Tibial nerve (tissue), 4 donors: ENCODE data around the gene OBSCN. TPM values are rescaled to one million over a fixed set of nuclear protein-coding genes. Genes with fewer than 3 reads are reported as not detected.
A peak's percentile ranks its signal among the peaks of the same experiment; 100 is the strongest.

Experiments
- DNase-seq, 2 donors: peaks; one replicate each; pipeline ENCODE4 v3.0.0-alpha.2; 2019; ENCODE audit warnings: low spot score in 2 of 2
- H3K27ac ChIP-seq, 4 donors: fragments of 200-600 bp; sonication (generic) in 3 of 4; one replicate each; pipeline ENCODE4 v1.5.1; 2017 to 2019; ENCODE audit warnings: mild to moderate bottlenecking in 1 of 4
- H3K27me3 ChIP-seq, 2 donors: fragments of 200-600 bp; sonication (generic) in 1 of 2; one replicate each; pipeline versions ENCODE4 v1.5.1 to v1.6.0; 2017 to 2019
- H3K36me3 ChIP-seq, 3 donors: fragments of 200-600 bp; sonication (generic); one replicate each; pipeline ENCODE4 v1.5.1; 2018 to 2019
- H3K4me1 ChIP-seq, 4 donors: fragments of 200-600 bp; sonication (generic) in 3 of 4; one replicate each; pipeline ENCODE4 v1.5.1; 2017 to 2019
- H3K4me3 ChIP-seq, 4 donors: fragments of 200-600 bp; sonication (generic) in 3 of 4; one replicate each; pipeline ENCODE4 v1.5.1; 2017 to 2019; ENCODE audit warnings: mild to moderate bottlenecking in 1 of 4, moderate library complexity in 1 of 4
- H3K9me3 ChIP-seq, 4 donors: fragments of 200-600 bp; sonication (generic) in 3 of 4; one replicate each; pipeline ENCODE4 v1.5.1; 2017 to 2019
- EP300 ChIP-seq, 2 donors: sonication (generic); formaldehyde crosslinking; IDR thresholded peaks; one replicate each; pipeline ENCODE4 v1.6.1; 2017; ENCODE audit warnings: antibody characterized with exemption in 2 of 2, mild to moderate bottlenecking in 1 of 2
- POLR2A ChIP-seq, 2 donors: fragments of 450-650 bp; IDR thresholded peaks; one replicate each; pipeline ENCODE4 v1.6.1; 2017; ENCODE audit warnings: antibody characterized with exemption in 2 of 2, mild to moderate bottlenecking in 2 of 2, moderate library complexity in 2 of 2
- WGBS, 2 donors: methylation state at CpG; one replicate each; pipeline ENCODE4 v1.1.5; 2018; 5-methylcytosine and 5-hydroxymethylcytosine counted together
- total RNA-seq, 4 donors: library from RNA; depleted of rRNA; stranded (reverse); fragments of >200 nt; gene quantifications; one replicate each; pipeline ENCODE4 v1.1.0, GENCODE V29; 2016
- TF ChIP-seq, protein P1 (sequence below), 5 experiments: fragments of 200-600 bp in 3 of 5; fragments of 450-650 bp in 2 of 5; sonication (generic) in 3 of 5; IDR thresholded peaks; one replicate each; pipeline ENCODE4 v1.5.1; 2016 to 2019; ENCODE audit warnings: antibody characterized with exemption in 5 of 5, mild to moderate bottlenecking in 3 of 5, moderate library complexity in 2 of 5

Gene OBSCN
- total RNA-seq, 4 donors from 2014 or later: 8.5 to 22.6 (median 19.0) TPM

- no peak overlapping the region for H3K4me3 ChIP-seq
- peaks cover 0 to 42% (median 0%) of the 10 kb centered on the region in 3 donors for H3K36me3 ChIP-seq
- H3K27ac ChIP-seq: no peak overlapping the region
- no peak for TF ChIP-seq POLR2A (IDR thresholded peaks at IDR 0.05)
- 79 to 93% methylated on average over 7 of the region's 7 CpGs for WGBS, 2 donors
- DNase-seq: no peak
- peaks cover 0 to 20% (median 2%) of the 10 kb centered on the region in 4 donors for H3K4me1 ChIP-seq
- no peaks in the 10 kb centered on the region for H3K9me3 ChIP-seq
- no peaks in the 10 kb centered on the region for H3K27me3 ChIP-seq
These were observed 64.5 kb downstream of the OBSCN start for GRCh38 chr1:228272331-228272791.

DNA sequence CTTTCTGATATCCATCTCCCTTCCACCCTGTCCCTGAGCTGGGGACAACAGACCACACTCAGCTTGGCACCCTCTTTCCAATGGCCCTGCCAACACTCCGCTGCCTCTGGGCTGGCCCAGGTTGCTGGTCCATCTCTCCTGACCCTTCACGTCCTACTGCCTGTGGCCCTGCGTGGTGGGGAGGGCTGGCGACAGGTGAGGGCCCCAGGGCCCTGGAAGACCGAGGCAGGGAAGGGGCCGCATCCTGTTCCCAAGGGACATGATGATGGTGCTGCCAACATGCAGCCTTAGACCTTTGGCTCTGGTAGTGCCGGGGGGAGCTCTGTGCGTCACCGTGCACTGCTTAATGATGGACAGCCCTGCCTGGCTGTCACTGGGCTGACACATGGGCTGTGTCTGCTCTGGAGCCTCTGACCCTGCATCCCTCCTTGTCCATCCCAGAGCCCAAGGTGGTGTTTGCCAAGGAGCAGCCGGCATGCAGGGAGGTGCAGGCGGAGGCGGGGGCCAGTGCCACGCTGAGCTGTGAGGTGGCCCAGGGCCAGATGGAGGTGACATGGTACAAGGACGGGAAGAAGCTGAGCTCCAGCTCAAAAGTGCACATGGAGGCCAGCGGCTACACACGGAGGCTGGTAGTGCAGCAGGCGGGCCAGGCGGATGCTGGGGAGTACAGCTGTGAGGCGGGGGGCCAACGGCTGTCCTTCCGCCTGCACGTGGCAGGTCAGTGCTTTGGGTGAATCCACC, 65.2 kb downstream of the OBSCN start:
- 94% methylated on average over 16 to 22 of the region's 22 CpGs for WGBS, 2 donors
- Histone ChIP-seq H3K9me3 (no peaks in the 10 kb centered on the region), H3K36me3 (peaks cover 0 to 38% (median 0%) of the 10 kb centered on the region in 3 donors), H3K27me3 (no peaks in the 10 kb centered on the region), H3K4me3 (no peak overlapping the region), H3K4me1 (peaks cover 0 to 20% (median 2%) of the 10 kb centered on the region in 4 donors), H3K27ac (no peak overlapping the region)
- TF ChIP-seq POLR2A (IDR thresholded peaks at IDR 0.05) (no peak), EP300 (IDR thresholded peaks at IDR 0.05) (no peak)
- TF ChIP-seq, protein P1, sequence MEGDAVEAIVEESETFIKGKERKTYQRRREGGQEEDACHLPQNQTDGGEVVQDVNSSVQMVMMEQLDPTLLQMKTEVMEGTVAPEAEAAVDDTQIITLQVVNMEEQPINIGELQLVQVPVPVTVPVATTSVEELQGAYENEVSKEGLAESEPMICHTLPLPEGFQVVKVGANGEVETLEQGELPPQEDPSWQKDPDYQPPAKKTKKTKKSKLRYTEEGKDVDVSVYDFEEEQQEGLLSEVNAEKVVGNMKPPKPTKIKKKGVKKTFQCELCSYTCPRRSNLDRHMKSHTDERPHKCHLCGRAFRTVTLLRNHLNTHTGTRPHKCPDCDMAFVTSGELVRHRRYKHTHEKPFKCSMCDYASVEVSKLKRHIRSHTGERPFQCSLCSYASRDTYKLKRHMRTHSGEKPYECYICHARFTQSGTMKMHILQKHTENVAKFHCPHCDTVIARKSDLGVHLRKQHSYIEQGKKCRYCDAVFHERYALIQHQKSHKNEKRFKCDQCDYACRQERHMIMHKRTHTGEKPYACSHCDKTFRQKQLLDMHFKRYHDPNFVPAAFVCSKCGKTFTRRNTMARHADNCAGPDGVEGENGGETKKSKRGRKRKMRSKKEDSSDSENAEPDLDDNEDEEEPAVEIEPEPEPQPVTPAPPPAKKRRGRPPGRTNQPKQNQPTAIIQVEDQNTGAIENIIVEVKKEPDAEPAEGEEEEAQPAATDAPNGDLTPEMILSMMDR (IDR thresholded peaks at IDR 0.05): no peak
- no peak for DNase-seq

- Histone ChIP-seq H3K4me3 (no peak overlapping the region), H3K36me3 (peaks cover 0 to 35% (median 0%) of the 10 kb centered on the region in 3 donors), H3K27me3 (no peaks in the 10 kb centered on the region), H3K27ac (no peak overlapping the region), H3K4me1 (peaks cover 0 to 20% (median 2%) of the 10 kb centered on the region in 4 donors), H3K9me3 (no peaks in the 10 kb centered on the region)
- DNase-seq: no peak
- 96% methylated on average over 31 to 36 of the region's 39 CpGs for WGBS, 2 donors
- TF ChIP-seq EP300 (IDR thresholded peaks at IDR 0.05): no peak
- TF ChIP-seq, protein P1 (IDR thresholded peaks at IDR 0.05): no peak
- no peak for TF ChIP-seq POLR2A (IDR thresholded peaks at IDR 0.05)
These were observed 66.0 kb downstream of the OBSCN start for GRCh38 chr1:228273720-228274451.

DNA sequence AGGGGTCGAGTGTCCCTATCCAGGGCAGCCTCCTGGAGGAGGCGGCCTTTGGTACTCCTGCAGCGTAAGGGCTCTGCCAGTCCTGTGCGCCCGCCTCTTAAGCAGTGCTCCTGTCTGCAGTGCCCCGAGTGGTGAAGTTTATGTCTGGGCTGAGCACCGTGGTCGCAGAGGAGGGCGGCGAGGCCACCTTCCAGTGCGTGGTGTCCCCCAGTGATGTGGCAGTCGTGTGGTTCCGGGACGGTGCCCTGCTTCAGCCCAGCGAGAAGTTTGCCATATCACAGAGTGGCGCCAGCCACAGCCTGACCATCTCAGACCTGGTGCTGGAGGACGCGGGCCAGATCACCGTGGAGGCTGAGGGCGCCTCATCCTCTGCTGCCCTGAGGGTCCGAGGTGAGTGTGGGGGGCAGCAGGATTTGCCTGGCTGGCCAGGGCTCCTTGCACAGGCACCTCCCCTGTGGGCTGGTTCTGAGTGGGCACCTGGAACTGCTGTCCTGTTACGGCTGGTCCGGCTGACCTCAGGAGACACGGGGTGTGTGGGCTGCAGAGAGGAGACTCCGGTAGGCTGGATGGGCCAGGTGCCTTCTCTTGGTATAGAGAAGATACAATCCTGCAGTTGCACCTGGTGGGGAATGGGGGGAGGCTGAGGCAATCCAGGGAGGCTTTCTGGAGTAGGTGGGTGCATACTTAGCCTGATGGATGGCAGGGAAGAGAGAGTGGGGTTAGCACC, 66.8 kb downstream of the OBSCN start:
- WGBS, 2 donors: 94 to 95% methylated on average over 25 of the region's 25 CpGs
- no peak for TF ChIP-seq POLR2A (IDR thresholded peaks at IDR 0.05)
- TF ChIP-seq, protein P1 (IDR thresholded peaks at IDR 0.05): no peak
- TF ChIP-seq EP300 (IDR thresholded peaks at IDR 0.05): no peak
- Histone ChIP-seq H3K27me3 (no peaks in the 10 kb centered on the region), H3K4me3 (peak overlapping the region in 1 of 4 donors; percentile 62), H3K9me3 (no peaks in the 10 kb centered on the region), H3K27ac (no peak overlapping the region), H3K36me3 (peaks cover 0 to 41% (median 0%) of the 10 kb centered on the region in 3 donors), H3K4me1 (peaks cover 0 to 20% (median 2%) of the 10 kb centered on the region in 4 donors)
- DNase-seq: no peak

GRCh38 chr1:228275179-228275429, 67.3 kb downstream of the OBSCN start:
- Histone ChIP-seq H3K36me3 (peaks cover 0 to 46% (median 0%) of the 10 kb centered on the region in 3 donors), H3K4me3 (peak overlapping the region; percentile 48 to 67 (median 60)), H3K4me1 (peaks cover 0 to 20% (median 2%) of the 10 kb centered on the region in 4 donors), H3K27ac (peak overlapping the region in 3 of 4 donors; percentile 46 to 78 (median 73)), H3K27me3 (no peaks in the 10 kb centered on the region), H3K9me3 (no peaks in the 10 kb centered on the region)
- WGBS, 2 donors: 72 to 80% methylated on average over 8 of the region's 8 CpGs
- DNase-seq: no peak
- TF ChIP-seq, protein P1 (IDR thresholded peaks at IDR 0.05): no peak
- TF ChIP-seq POLR2A (IDR thresholded peaks at IDR 0.05) (no peak), EP300 (IDR thresholded peaks at IDR 0.05) (no peak)
